Measurements from ENCODE around the gene PRKAR2B.

DNA sequence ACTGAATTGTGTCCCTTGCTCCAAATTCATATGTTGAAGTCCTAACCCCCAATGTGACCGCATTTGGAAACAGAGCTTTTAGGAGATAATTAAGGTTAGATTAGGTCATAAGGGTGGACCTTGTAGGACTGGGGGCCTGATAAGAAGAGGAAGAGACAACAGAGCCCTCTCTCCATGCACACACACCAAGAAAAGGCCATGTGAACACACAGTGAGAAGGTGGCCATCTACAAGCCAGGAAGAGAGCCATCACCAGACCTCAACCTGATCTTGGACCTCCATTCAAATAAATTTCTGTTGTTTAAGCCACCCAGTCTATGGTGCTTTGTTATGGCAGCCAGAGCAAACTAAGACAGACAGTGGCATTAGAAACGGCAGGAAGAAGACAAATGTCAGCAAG is 12.5 kb upstream of the PRKAR2B start:
- no peak for TF ChIP-seq CTCF (IDR thresholded peaks at IDR 0.05; ENCODE audit: low read depth, low read length)
- no peak for TF ChIP-seq POLR2A (IDR thresholded peaks at IDR 0.05; ENCODE audit: extremely low read depth, insufficient read length)
- no peak for TF ChIP-seq MAX (IDR thresholded peaks at IDR 0.05; ENCODE audit: low read depth, low read length)

Measured in NB4 (cell line).